GM12878 (cell line): Measurements from ENCODE around the gene CPNE9. TPM values are rescaled to one million over a fixed set of nuclear protein-coding genes. Genes with fewer than 3 reads are reported as not detected.

Source experiments
- ATAC-seq: fragments of 200-7000 bp; cut with Tn5 transposase; 3 replicates; pipeline ENCODE4 v1.9.1; 2020; ENCODE audit warnings: mild to moderate bottlenecking, moderate library complexity
- BruUV-seq: library from RNA; stranded (reverse); fragments of 400-500 nt; replicated peaks from 2 replicates; lab custom pipeline; 2021; lab: Mats Ljungman, UMichigan
- CTCF ChIA-PET: fragments of 300-600 bp; sonication (Branson Sonifier 250); formaldehyde crosslinking; extraction: SDS; loops from one replicate; lab custom pipeline; 2021; ENCODE audit warnings: inconsistent platforms; lab: Yijun Ruan, JAX
- POLR2A ChIA-PET: fragments of 350-600 bp; formaldehyde crosslinking; extraction: SDS; loops from one replicate; lab custom pipeline; 2021; ENCODE audit warnings: inconsistent platforms; lab: Charles Lee
- RAD21 ChIA-PET: fragments of 300-600 bp; sonication (Branson Sonifier 250); formaldehyde crosslinking; loops from one replicate; lab custom pipeline; 2023; ENCODE audit warnings: antibody characterized with exemption; ENCODE audit not compliant: unreplicated experiment; lab: Charles Lee
- SMC1A ChIA-PET: fragments of 300-600 bp; sonication (Branson Sonifier 250); formaldehyde crosslinking; loops from one replicate; lab custom pipeline; 2023; ENCODE audit not compliant: unreplicated experiment, uncharacterized antibody; lab: Charles Lee
- DNase-seq: peaks from one replicate; pipeline ENCODE4 v3.0.0-alpha.2; 2011; ENCODE audit warnings: low read depth, low spot score
- FAIRE-seq: peaks from 3 replicates; lab custom pipeline; 2011; peaks lifted over from hg19 to GRCh38; lab: Jason Lieb, UNC
- H2AFZ ChIP-seq: 2 replicates; pipeline ENCODE4 v1.6.0; 2011; ENCODE audit warnings: low read depth, low read length, control low read depth; ENCODE audit not compliant: control insufficient read depth
- H3K27ac ChIP-seq: 2 replicates; pipeline ENCODE4 v1.5.1; 2011; ENCODE audit warnings: control low read depth; ENCODE audit not compliant: control insufficient read depth, insufficient read depth
- H3K27me3 ChIP-seq, 2 experiments: replicated peaks in 1 of 2; 2 replicates each; pipeline versions ENCODE4 v1.6.0 to v1.6.1; 2011; ENCODE audit warnings: low read length in 1 of 2; ENCODE audit not compliant: control insufficient read depth in 2 of 2, insufficient read depth in 2 of 2
- H3K36me3 ChIP-seq, 2 experiments: 2 replicates each; pipeline ENCODE4 v1.5.1; 2011; ENCODE audit warnings: low read length in 1 of 2; ENCODE audit not compliant: control insufficient read depth in 2 of 2, insufficient read depth in 2 of 2
- H3K4me1 ChIP-seq: 2 replicates; pipeline ENCODE4 v1.6.1; 2011; ENCODE audit warnings: mild to moderate bottlenecking, low read length, moderate library complexity, mixed read lengths; ENCODE audit not compliant: control insufficient read depth, insufficient read depth
- H3K4me2 ChIP-seq: 2 replicates; pipeline ENCODE4 v1.6.0; 2011; ENCODE audit warnings: control low read depth; ENCODE audit not compliant: control insufficient read depth, insufficient read depth
- H3K4me3 ChIP-seq: fragments of 200-600 bp; sonication (generic); 2 replicates; pipeline ENCODE4 v1.5.1; 2016
- H3K79me2 ChIP-seq: 2 replicates; pipeline ENCODE4 v1.6.0; 2011; ENCODE audit warnings: low read length; ENCODE audit not compliant: control insufficient read depth, insufficient read depth
- H3K9ac ChIP-seq: 2 replicates; pipeline ENCODE4 v1.8.0; 2011; ENCODE audit warnings: low read length, control low read depth, mixed read lengths; ENCODE audit not compliant: control insufficient read depth, insufficient read depth
- H3K9me3 ChIP-seq: replicated peaks from 3 replicates; pipeline ENCODE4 v1.5.1; 2011; ENCODE audit warnings: mild to moderate bottlenecking, low read length; ENCODE audit not compliant: control insufficient read depth, insufficient read depth
- H4K20me1 ChIP-seq: 2 replicates; pipeline ENCODE4 v1.6.0; 2011; ENCODE audit not compliant: control insufficient read depth, insufficient read depth
- BCL11A ChIP-seq: IDR thresholded peaks from 2 replicates; pipeline ENCODE4 v1.6.1; 2011; ENCODE audit warnings: low read depth, low read length
- CBFB ChIP-seq: IDR thresholded peaks from 2 replicates; pipeline ENCODE4 v1.6.1; 2016; ENCODE audit warnings: antibody characterized with exemption, low read depth
- CHD2 ChIP-seq: IDR thresholded peaks from 2 replicates; pipeline ENCODE4 v1.6.1; 2011; ENCODE audit warnings: low read depth, low read length, improper control_type of control experiment, borderline replicate concordance
- CHD4 ChIP-seq: fragments of 200-600 bp; sonication (generic); IDR thresholded peaks from 2 replicates; pipeline ENCODE4 v1.6.1; 2016; ENCODE audit warnings: mild to moderate bottlenecking
- CREB1 ChIP-seq: IDR thresholded peaks from 2 replicates; pipeline ENCODE4 v1.6.1; 2012; ENCODE audit warnings: low read depth, mild to moderate bottlenecking, inconsistent platforms
- HDGF ChIP-seq: fragments of 450-650 bp; IDR thresholded peaks from 2 replicates; pipeline ENCODE4 v1.6.1; 2016; ENCODE audit warnings: antibody characterized with exemption
- KLF5 ChIP-seq: fragments of 450-650 bp; IDR thresholded peaks from 2 replicates; pipeline ENCODE4 v1.6.1; 2014; ENCODE audit warnings: mild to moderate bottlenecking; ENCODE audit not compliant: partially characterized antibody
- NKRF ChIP-seq: fragments of 450-650 bp; conservative IDR thresholded peaks from 2 replicates; pipeline ENCODE4 v1.6.1; 2017; ENCODE audit warnings: mild to moderate bottlenecking, moderate library complexity
- NR2C1 ChIP-seq: fragments of 450-650 bp; IDR thresholded peaks from 2 replicates; pipeline ENCODE4 v1.6.1; 2017; ENCODE audit warnings: antibody characterized with exemption, mild to moderate bottlenecking, moderate library complexity
- POLR2A ChIP-seq: IDR thresholded peaks from 2 replicates; pipeline ENCODE4 v1.6.1; 2011; ENCODE audit warnings: low read depth, mild to moderate bottlenecking, low read length
- RB1 ChIP-seq: fragments of 450-650 bp; formaldehyde crosslinking; IDR thresholded peaks from 2 replicates; pipeline ENCODE4 v1.6.1; 2017; ENCODE audit warnings: mild to moderate bottlenecking, borderline replicate concordance
- SMAD5 ChIP-seq: IDR thresholded peaks from 2 replicates; pipeline ENCODE4 v1.6.1; 2016; ENCODE audit warnings: antibody characterized with exemption, low read depth
- WGBS: methylation state at CpG from one replicate; pipeline ENCODE4 v1.1.6; 2016; ENCODE audit warnings: low lambda C conversion rate; ENCODE audit not compliant: insufficient replicate concordance, insufficient coverage; ENCODE audit errors: missing lambda C conversion rate; 5-methylcytosine and 5-hydroxymethylcytosine counted together
- in situ Hi-C: fragments of 300-500 bp; cut with MboI; formaldehyde crosslinking; loops from 9 replicates; pipeline ENCODE4 v1.14.3; 2018; ENCODE audit warnings: mixed read lengths
- intact Hi-C: fragments of 100-400 bp; cut with micrococcal nuclease; formaldehyde crosslinking; loops from one replicate; pipeline ENCODE4 v1.14.2; 2022; ENCODE audit not compliant: unreplicated experiment
- polyA plus RNA-seq, 11 experiments: library from polyadenylated mRNA; depleted of rRNA in 4 of 11; unstranded in 6 of 11; stranded (reverse) in 5 of 11; fragments of >200 nt; fragmentation: Nextera tagmentation in 4 of 11; fragmentation: Illumina TruSeq in 1 of 11; extraction: Ambion mirVana in 4 of 11; extraction: Trizol in 1 of 11; gene quantifications; 1 replicate in 1 of 11; 2 replicates in 10 of 11; pipeline versions ENCODE4 v1.2.1 to v1.2.3, GENCODE V29; 2011 to 2016; ENCODE audit warnings: inconsistent platforms in 2 of 11, missing spikeins in 2 of 11, low read depth in 1 of 11
- total RNA-seq, 4 experiments: library from RNA; depleted of rRNA in 3 of 4; stranded (reverse); fragments of >200 nt in 3 of 4; fragmentation: Illumina TruSeq in 1 of 4; extraction: Trizol in 1 of 4; gene quantifications; 2 replicates each; pipeline versions ENCODE4 v1.2.1 to v1.2.3, GENCODE V29; 2013 to 2021
- TF ChIP-seq, protein P1 (sequence below): fragments of 450-650 bp; IDR thresholded peaks from 2 replicates; pipeline ENCODE4 v1.6.1; 2017; ENCODE audit warnings: mild to moderate bottlenecking, moderate library complexity
- TF ChIP-seq, protein P2 (sequence below): IDR thresholded peaks from 2 replicates; pipeline ENCODE4 v1.6.1; 2012; ENCODE audit warnings: low read depth, low read length, improper control_type of control experiment

CPNE9 gene
- total and polyA plus RNA-seq, 10 of the 15 experiments (the other 5 are each of a cell fraction or from before 2014, with no cell fraction given) = 0.02 to 0.12 (median 0.05) TPM; not detected in 7

GRCh38 chr3:9749645-9750555, 46.3 kb downstream of the CPNE9 start, which contains the start of gene OGG1:
Gene OGG1 (plus strand): TSS chr3:9749952. CDS start chr3:9750287, 335 bp downstream.
- H2AFZ ChIP-seq = peak within 1 kb of the TSS; percentile 99
- H3K9ac ChIP-seq = peak within 1 kb of the TSS; percentile 86
- H3K79me2 ChIP-seq = peaks cover 15% of the 10 kb centered on the region
- H3K36me3 ChIP-seq = peaks cover 15 to 16% of the 10 kb centered on the region in 2 experiments
- ChIA-PET SMC1A (interaction anchor here (0.6 to 2.6 kb wide), 8 partner anchors 11 to 261 kb away, joined by 3 to 16 read pairs (median 4); partner anchors contain the start of genes ARPC4, BRPF1 and TADA3), RAD21 (interaction anchor here (0.7 to 3.1 kb wide), 7 partner anchors 17 to 246 kb away, joined by 3 to 11 read pairs (median 4); partner anchors contain the start of genes ARPC4, BRPF1, MTMR14 and TADA3), CTCF (interaction anchor here (0.6 to 3.2 kb wide), 8 partner anchors 10 to 129 kb away, joined by 3 to 24 read pairs (median 3); partner anchors contain the start of genes ARPC4, BRPF1 and TADA3), POLR2A (interaction anchor here (0.6 to 2.9 kb wide), 10 partner anchors 16 to 356 kb away, joined by 3 to 20 read pairs (median 4); partner anchors contain the start of genes ARPC4, JAGN1, RPUSD3 and TADA3)
- no peaks in the 10 kb centered on the region for H3K27me3 ChIP-seq
- peak within 1 kb of the TSS; percentile 88 for H3K4me3 ChIP-seq
- DNase-seq (peak; percentile 95), FAIRE-seq (peak; percentile 97), ATAC-seq (peak; percentile 95)
- TSS peak; percentile 63 for BruUV-seq
- intact Hi-C loops (loop anchor here (1.0 kb wide), 2 partner anchors 19 to 42 kb away; partner anchors contain the start of genes BRPF1 and TADA3), in situ Hi-C loops (no loop called here)
- peaks cover 21% of the 10 kb centered on the region for H3K4me1 ChIP-seq
- 1% methylated on average over 60 of the region's 60 CpGs for WGBS
- peak within 1 kb of the TSS; percentile 70 for H3K4me2 ChIP-seq
- H3K9me3 ChIP-seq = no peaks in the 10 kb centered on the region
- H3K27ac ChIP-seq = peak within 1 kb of the TSS; percentile 82
- H4K20me1 ChIP-seq = no peaks in the 10 kb centered on the region
- TF ChIP-seq NKRF (peak; percentile 65; the same call in 1 of the 2 replicates), RB1 (no peak; the same call in 1 of the 2 replicates), HDGF (0 out of 2 replicates have a peak, but pooled peaks have one; percentile 75), POLR2A (peak; percentile 62), BCL11A (no peak), CREB1 (peak; percentile 42; the same call in 1 of the 2 replicates), CBFB (peak; percentile 87), NR2C1 (peak; percentile 18; the same call in 1 of the 2 replicates), KLF5 (no peak), SMAD5 (no peak), CHD2 (peak; percentile 52; the same call in 1 of the 2 replicates), CHD4 (no peak)
- TF ChIP-seq, protein P1, sequence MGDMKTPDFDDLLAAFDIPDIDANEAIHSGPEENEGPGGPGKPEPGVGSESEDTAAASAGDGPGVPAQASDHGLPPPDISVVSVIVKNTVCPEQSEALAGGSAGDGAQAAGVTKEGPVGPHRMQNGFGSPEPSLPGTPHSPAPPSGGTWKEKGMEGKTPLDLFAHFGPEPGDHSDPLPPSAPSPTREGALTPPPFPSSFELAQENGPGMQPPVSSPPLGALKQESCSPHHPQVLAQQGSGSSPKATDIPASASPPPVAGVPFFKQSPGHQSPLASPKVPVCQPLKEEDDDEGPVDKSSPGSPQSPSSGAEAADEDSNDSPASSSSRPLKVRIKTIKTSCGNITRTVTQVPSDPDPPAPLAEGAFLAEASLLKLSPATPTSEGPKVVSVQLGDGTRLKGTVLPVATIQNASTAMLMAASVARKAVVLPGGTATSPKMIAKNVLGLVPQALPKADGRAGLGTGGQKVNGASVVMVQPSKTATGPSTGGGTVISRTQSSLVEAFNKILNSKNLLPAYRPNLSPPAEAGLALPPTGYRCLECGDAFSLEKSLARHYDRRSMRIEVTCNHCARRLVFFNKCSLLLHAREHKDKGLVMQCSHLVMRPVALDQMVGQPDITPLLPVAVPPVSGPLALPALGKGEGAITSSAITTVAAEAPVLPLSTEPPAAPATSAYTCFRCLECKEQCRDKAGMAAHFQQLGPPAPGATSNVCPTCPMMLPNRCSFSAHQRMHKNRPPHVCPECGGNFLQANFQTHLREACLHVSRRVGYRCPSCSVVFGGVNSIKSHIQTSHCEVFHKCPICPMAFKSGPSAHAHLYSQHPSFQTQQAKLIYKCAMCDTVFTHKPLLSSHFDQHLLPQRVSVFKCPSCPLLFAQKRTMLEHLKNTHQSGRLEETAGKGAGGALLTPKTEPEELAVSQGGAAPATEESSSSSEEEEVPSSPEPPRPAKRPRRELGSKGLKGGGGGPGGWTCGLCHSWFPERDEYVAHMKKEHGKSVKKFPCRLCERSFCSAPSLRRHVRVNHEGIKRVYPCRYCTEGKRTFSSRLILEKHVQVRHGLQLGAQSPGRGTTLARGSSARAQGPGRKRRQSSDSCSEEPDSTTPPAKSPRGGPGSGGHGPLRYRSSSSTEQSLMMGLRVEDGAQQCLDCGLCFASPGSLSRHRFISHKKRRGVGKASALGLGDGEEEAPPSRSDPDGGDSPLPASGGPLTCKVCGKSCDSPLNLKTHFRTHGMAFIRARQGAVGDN = peak; percentile 34; the same call in 1 of the 2 replicates
- TF ChIP-seq, protein P2, sequence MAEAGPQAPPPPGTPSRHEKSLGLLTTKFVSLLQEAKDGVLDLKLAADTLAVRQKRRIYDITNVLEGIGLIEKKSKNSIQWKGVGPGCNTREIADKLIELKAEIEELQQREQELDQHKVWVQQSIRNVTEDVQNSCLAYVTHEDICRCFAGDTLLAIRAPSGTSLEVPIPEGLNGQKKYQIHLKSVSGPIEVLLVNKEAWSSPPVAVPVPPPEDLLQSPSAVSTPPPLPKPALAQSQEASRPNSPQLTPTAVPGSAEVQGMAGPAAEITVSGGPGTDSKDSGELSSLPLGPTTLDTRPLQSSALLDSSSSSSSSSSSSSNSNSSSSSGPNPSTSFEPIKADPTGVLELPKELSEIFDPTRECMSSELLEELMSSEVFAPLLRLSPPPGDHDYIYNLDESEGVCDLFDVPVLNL = 0 out of 2 replicates have a peak, but pooled peaks have one; percentile 3
